GM12864 (cell line): ENCODE data around the gene ABHD12.

ENCODE experiments used
- DNase-seq: peaks from one replicate; pipeline ENCODE4 v3.0.0-alpha.2; 2011; ENCODE audit warnings: low read depth
- H3K4me3 ChIP-seq: 2 replicates; pipeline ENCODE4 v1.5.1; 2011; ENCODE audit warnings: mild to moderate bottlenecking, low read depth, low read length, control low read depth
- CTCF ChIP-seq: IDR thresholded peaks from 2 replicates; pipeline ENCODE4 v1.5.1; 2011; ENCODE audit warnings: low read depth, mild to moderate bottlenecking, moderate library complexity, low read length, control low read depth, inconsistent platforms; ENCODE audit errors: missing control alignments

The ABHD12 gene

GRCh38 chr20:25258476-25258805 lies 132.2 kb downstream of the ABHD12 start:
- no peak for TF ChIP-seq CTCF
- no peak for DNase-seq
- no peak overlapping the region for H3K4me3 ChIP-seq

- TF ChIP-seq CTCF: no peak
- no peak overlapping the region for H3K4me3 ChIP-seq
- no peak for DNase-seq
Observed at GRCh38 chr20:25257756-25258475, 132.7 kb downstream of the ABHD12 start.

- DNase-seq: no peak
- H3K4me3 ChIP-seq: no peak overlapping the region
- TF ChIP-seq CTCF: no peak
Observed at GRCh38 chr20:25257130-25257529, 133.5 kb downstream of the ABHD12 start.

- no peak for DNase-seq
- H3K4me3 ChIP-seq: no peak overlapping the region
- TF ChIP-seq CTCF: no peak
Observed at GRCh38 chr20:25256226-25256859, 134.3 kb downstream of the ABHD12 start.

- DNase-seq: no peak
- TF ChIP-seq CTCF: no peak
- H3K4me3 ChIP-seq: no peak overlapping the region
Observed at GRCh38 chr20:25254986-25255680, 135.5 kb downstream of the ABHD12 start.

GRCh38 chr20:25254571-25254970 lies 136.1 kb downstream of the ABHD12 start:
- DNase-seq: no peak
- TF ChIP-seq CTCF: no peak
- H3K4me3 ChIP-seq: no peak overlapping the region
